H1 (cell line): ENCODE results near the gene FAU. TPM values are rescaled to one million over a fixed set of nuclear protein-coding genes. Genes with fewer than 3 reads are reported as not detected.

Experiments used
- CTCF ChIA-PET: fragments of 300-600 bp; sonication (Branson Sonifier 250); formaldehyde crosslinking; loops from one replicate; lab custom pipeline; 2021; ENCODE audit not compliant: partially characterized antibody; lab: Charles Lee
- POLR2A ChIA-PET: fragments of 300-600 bp; sonication (Branson Sonifier 250); formaldehyde crosslinking; loops from one replicate; lab custom pipeline; 2021; ENCODE audit warnings: inconsistent platforms; ENCODE audit not compliant: partially characterized antibody; lab: Charles Lee
- DNase-seq, 2 experiments: peaks; one replicate each; pipeline versions ENCODE4 v3.0.0 to v3.0.0-alpha.2; 2010 to 2022; ENCODE audit warnings: low spot score in 2 of 2, low read depth in 1 of 2, mixed read lengths in 1 of 2
- FAIRE-seq: peaks from 2 replicates; lab custom pipeline; 2011; peaks lifted over from hg19 to GRCh38; lab: Jason Lieb, UNC
- H2AFZ ChIP-seq: 2 replicates; pipeline ENCODE4 v1.8.1; 2012; ENCODE audit warnings: low read length, inconsistent platforms
- H2AK5ac ChIP-seq: 2 replicates; pipeline ENCODE4 v1.6.1; 2013; ENCODE audit warnings: low read depth, low read length
- H2BK120ac ChIP-seq: replicated peaks from 2 replicates; pipeline ENCODE3; 2013; ENCODE audit warnings: low read depth, low read length, inconsistent platforms
- H2BK12ac ChIP-seq: 2 replicates; pipeline ENCODE4 v1.6.1; 2013; ENCODE audit warnings: low read depth, low read length
- H2BK15ac ChIP-seq: 2 replicates; pipeline ENCODE4 v1.6.1; 2013; ENCODE audit warnings: low read length
- H2BK20ac ChIP-seq: 2 replicates; pipeline ENCODE4 v1.6.1; 2013; ENCODE audit warnings: low read length
- H2BK5ac ChIP-seq: 2 replicates; pipeline ENCODE4 v1.6.1; 2013; ENCODE audit warnings: low read depth, low read length
- H3K14ac ChIP-seq: 2 replicates; pipeline ENCODE4 v1.6.1; 2013; ENCODE audit warnings: inconsistent platforms; ENCODE audit not compliant: insufficient read length
- H3K18ac ChIP-seq: 2 replicates; pipeline ENCODE4 v1.6.1; 2013; ENCODE audit warnings: low read length; ENCODE audit errors: extremely low read depth
- H3K23ac ChIP-seq: 2 replicates; pipeline ENCODE4 v1.6.1; 2013; ENCODE audit warnings: inconsistent platforms; ENCODE audit not compliant: insufficient read length
- H3K23me2 ChIP-seq: 2 replicates; pipeline ENCODE4 v1.6.1; 2013; ENCODE audit warnings: low read depth, low read length
- H3K27ac ChIP-seq: 2 replicates; pipeline ENCODE4 v1.6.1; 2011; ENCODE audit warnings: low read depth, low read length, inconsistent platforms
- H3K27me3 ChIP-seq, 4 experiments: replicated peaks in 1 of 4; 1 replicate in 1 of 4; 2 replicates in 3 of 4; pipeline versions ENCODE4 v1.6.1 to v1.8.1; 2011 to 2013; ENCODE audit warnings: low read length in 3 of 4, mild to moderate bottlenecking in 3 of 4, inconsistent platforms in 2 of 4, mixed read lengths in 2 of 4, moderate library complexity in 1 of 4; ENCODE audit not compliant: control insufficient read depth in 3 of 4, insufficient read depth in 3 of 4; ENCODE audit errors: extremely low read depth in 1 of 4
- H3K36me3 ChIP-seq, 4 experiments: 2 replicates each; pipeline versions ENCODE4 v1.6.1 to v1.8.1; 2011 to 2013; ENCODE audit warnings: mild to moderate bottlenecking in 4 of 4, low read length in 3 of 4, moderate library complexity in 2 of 4, control low read depth in 1 of 4, inconsistent platforms in 1 of 4; ENCODE audit not compliant: insufficient read depth in 4 of 4, control insufficient read depth in 2 of 4
- H3K4ac ChIP-seq: replicated peaks from 2 replicates; pipeline ENCODE3; 2013; ENCODE audit warnings: low read length, low read depth, mixed read lengths, inconsistent platforms; ENCODE audit not compliant: insufficient read length
- H3K4me1 ChIP-seq, 4 experiments: replicated peaks in 1 of 4; 1 replicate in 1 of 4; 2 replicates in 3 of 4; pipeline versions ENCODE4 v1.6.1 to v1.8.1; 2011 to 2013; ENCODE audit warnings: low read length in 3 of 4, inconsistent platforms in 2 of 4, mixed read lengths in 1 of 4; ENCODE audit not compliant: insufficient read depth in 4 of 4, control insufficient read depth in 3 of 4
- H3K4me2 ChIP-seq, 2 experiments: 2 replicates each; pipeline versions ENCODE4 v1.6.1 to v1.8.1; 2011 to 2013; ENCODE audit warnings: low read depth in 2 of 2, low read length in 2 of 2, control low read depth in 1 of 2, inconsistent platforms in 1 of 2, mild to moderate bottlenecking in 1 of 2; ENCODE audit not compliant: insufficient read depth in 1 of 2
- H3K4me3 ChIP-seq, 4 experiments: fragments of 200-600, 300-600 bp in 1 of 4; sonication (generic), shearing (Covaris generic), sonication (Bioruptor Twin) in 1 of 4; 2 replicates each; pipeline versions ENCODE4 v1.5.1 to v1.8.1; 2011 to 2016; ENCODE audit warnings: low read length in 4 of 4, low read depth in 3 of 4, control low read depth in 2 of 4, inconsistent platforms in 2 of 4, mild to moderate bottlenecking in 2 of 4, mixed read lengths in 1 of 4, moderate library complexity in 1 of 4; ENCODE audit not compliant: insufficient read depth in 2 of 4; ENCODE audit errors: extremely low read depth in 1 of 4
- H3K56ac ChIP-seq: replicated peaks from 2 replicates; pipeline ENCODE3; 2013; ENCODE audit warnings: low read depth, mild to moderate bottlenecking, mixed read lengths, low read length, inconsistent platforms; ENCODE audit not compliant: insufficient read length
- H3K79me1 ChIP-seq: 2 replicates; pipeline ENCODE4 v1.6.1; 2013; ENCODE audit warnings: low read depth, low read length, control low read depth
- H3K79me2 ChIP-seq, 2 experiments: 2 replicates each; pipeline versions ENCODE4 v1.6.1 to v1.8.1; 2012 to 2013; ENCODE audit warnings: low read length in 2 of 2, mild to moderate bottlenecking in 2 of 2, inconsistent platforms in 1 of 2; ENCODE audit not compliant: insufficient read depth in 2 of 2, control insufficient read depth in 1 of 2
- H3K9ac ChIP-seq, 4 experiments: replicated peaks in 1 of 4; 1 replicate in 1 of 4; 2 replicates in 3 of 4; pipeline versions ENCODE4 v1.6.1 to v1.8.1; 2011 to 2013; ENCODE audit warnings: low read depth in 3 of 4, low read length in 3 of 4, control low read depth in 2 of 4, mild to moderate bottlenecking in 2 of 4, moderate library complexity in 2 of 4, inconsistent platforms in 1 of 4; ENCODE audit errors: extremely low read depth in 1 of 4
- H3K9me3 ChIP-seq, 2 experiments: 2 replicates each; pipeline versions ENCODE4 v1.6.1 to v1.8.1; 2012 to 2013; ENCODE audit warnings: mild to moderate bottlenecking in 2 of 2, moderate library complexity in 2 of 2, control low read depth in 1 of 2, inconsistent platforms in 1 of 2, low read depth in 1 of 2, low read length in 1 of 2, mixed read lengths in 1 of 2; ENCODE audit not compliant: insufficient read depth in 2 of 2
- H4K20me1 ChIP-seq, 2 experiments: replicated peaks in 1 of 2; 2 replicates each; pipeline versions ENCODE3 to v1.8.1; 2011 to 2013; ENCODE audit warnings: inconsistent platforms in 2 of 2, low read length in 2 of 2, mild to moderate bottlenecking in 1 of 2; ENCODE audit not compliant: insufficient read depth in 2 of 2, control insufficient read depth in 1 of 2
- H4K5ac ChIP-seq: 2 replicates; pipeline ENCODE4 v1.6.1; 2013; ENCODE audit warnings: low read length, low read depth, mixed read lengths, inconsistent platforms; ENCODE audit not compliant: insufficient read length
- H4K8ac ChIP-seq: 2 replicates; pipeline ENCODE4 v1.8.0; 2013; ENCODE audit warnings: mild to moderate bottlenecking, moderate library complexity, low read length, inconsistent platforms; ENCODE audit not compliant: insufficient read depth; ENCODE audit errors: extremely low read depth
- H4K91ac ChIP-seq: replicated peaks from 2 replicates; pipeline ENCODE3; 2013; ENCODE audit warnings: low read length, mixed read lengths, inconsistent platforms; ENCODE audit not compliant: insufficient read length
- CBX5 ChIP-seq: fragments of 300-800, 300-1000 bp; sonication (generic); IDR thresholded peaks from 2 replicates; pipeline ENCODE4 v1.7.1; 2016; ENCODE audit warnings: antibody characterized with exemption, low read length, low read depth
- CTCF ChIP-seq, 3 experiments: IDR thresholded peaks; 1 replicate in 2 of 3; 2 replicates in 1 of 3; pipeline versions ENCODE4 v1.5.1 to v1.6.1; 2011; ENCODE audit warnings: low read length in 3 of 3, mild to moderate bottlenecking in 3 of 3, inconsistent platforms in 2 of 3, low read depth in 1 of 3, moderate library complexity in 1 of 3; ENCODE audit not compliant: insufficient read depth in 1 of 3; ENCODE audit errors: control extremely low read depth in 1 of 3
- WGBS, 2 experiments: shearing (Covaris generic) in 1 of 2; methylation state at CpG; one replicate each; pipeline versions ENCODE4 v1.1.6 to v1.1.7; 2013 to 2015; ENCODE audit warnings: low lambda C conversion rate in 2 of 2, mixed read lengths in 2 of 2, inconsistent platforms in 1 of 2, low coverage in 1 of 2, missing lambda C conversion rate in 1 of 2; ENCODE audit not compliant: insufficient replicate concordance in 2 of 2, insufficient coverage in 1 of 2, insufficient read length in 1 of 2; ENCODE audit errors: extremely low coverage in 1 of 2, missing lambda C conversion rate in 1 of 2; 5-methylcytosine and 5-hydroxymethylcytosine counted together
- polyA plus RNA-seq, 7 experiments: library from polyadenylated mRNA; depleted of rRNA in 3 of 7; stranded (reverse) in 5 of 7; unstranded in 2 of 7; fragments of >200 nt in 5 of 7; fragments of 200-250 nt in 2 of 7; gene quantifications; 1 replicate in 5 of 7; 2 replicates in 1 of 7; 4 replicates in 1 of 7; pipeline versions ENCODE4 v1.2.1 to v1.2.3, GENCODE V29; 2011 to 2013; ENCODE audit warnings: missing spikeins in 2 of 7, mixed read lengths in 2 of 7
- total RNA-seq: library from RNA; stranded (reverse); fragmentation: NEBNext Ultra II Directional; extraction: Animal tissue kit (Norgen Biotek cat#: 25700); gene quantifications from 2 replicates; pipeline ENCODE4 v1.2.1, GENCODE V29; 2021

Gene FAU
- total and polyA plus RNA-seq, 2 of the 8 experiments (the other 6 are each of a cell fraction or from before 2014, with no cell fraction given): 826 to 896 TPM

GRCh38 chr11:65129649-65130441 is 7.9 kb upstream of the FAU start:
- Histone ChIP-seq H2BK120ac (no peak overlapping the region), H4K5ac (no peak overlapping the region), H2BK15ac (no peak overlapping the region), H3K9me3 (no peaks in the 10 kb centered on the region), H3K23ac (no peak overlapping the region), H4K8ac (peak overlapping the region; percentile 11), H3K18ac (no peak overlapping the region), H3K4me1 (peaks cover 0 to 9% (median 7%) of the 10 kb centered on the region in 4 experiments; a peak in 6 of 7 replicates), H4K20me1 (peaks cover 0 to 17% of the 10 kb centered on the region in 2 experiments), H3K79me1 (peaks cover 3% of the 10 kb centered on the region; the same call in 1 of the 2 replicates), H3K79me2 (peaks cover 0 to 16% of the 10 kb centered on the region in 2 experiments; a peak in 1 of 4 replicates), H3K4me2 (no peak overlapping the region), H3K9ac (no peak overlapping the region), H3K4ac (no peak overlapping the region), H4K91ac (no peak overlapping the region), H3K27me3 (no peaks in the 10 kb centered on the region), H2AK5ac (no peak overlapping the region), H3K27ac (no peak overlapping the region), H3K36me3 (peaks cover 19 to 63% (median 53%) of the 10 kb centered on the region in 4 experiments), H2BK5ac (no peak overlapping the region), H2BK12ac (no peak overlapping the region), H3K56ac (no peak overlapping the region), H3K14ac (no peak overlapping the region), H3K4me3 (no peak overlapping the region), H2AFZ (no peak overlapping the region), H2BK20ac (no peak overlapping the region), H3K23me2 (peaks cover 10% of the 10 kb centered on the region)
- CTCF ChIA-PET: interaction anchor here (0.6 to 9.5 kb wide), 13 partner anchors 8 to 1885 kb away, joined by 3 to 71 read pairs (median 4); partner anchors contain the start of genes CAPN1, FAU, MRPL49 and TM7SF2
- POLR2A ChIA-PET: interaction anchor here (0.6 to 15.8 kb wide), 5 partner anchors 14 to 56 kb away, joined by 3 to 305 read pairs (median 5); partner anchors contain the start of genes CDCA5, FAU, MRPL49 and TM7SF2
- peak; percentile 20 to 31 (median 25) for TF ChIP-seq CTCF (IDR thresholded peaks at IDR 0.05; ENCODE audit: control extremely low read depth in 1 of 3, insufficient read depth in 1 of 3, low read depth in 1 of 3, low read length in 3 of 3)
- no peak for TF ChIP-seq CBX5
- 91% methylated on average over 12 of the region's 13 CpGs; no CpG with 5 or more reads in 1 of the 2 experiments for WGBS, 2 experiments
- FAIRE-seq: no peak
- DNase-seq: no peak
